Activated CD4-positive, CD25-positive, alpha-beta regulatory T cell (primary cell): ENCODE data around the gene SHF.
"Not testable (repeated sequence)": the region's sequence is repeated elsewhere in the genome, so short reads cannot be mapped to it uniquely, and the experiment has no call there.

Source experiments
- DNase-seq, 4 experiments: peaks; one replicate each; lab custom pipeline; 2025; lab: John Stamatoyannopoulos, UW

Gene SHF

GRCh38 chr15:45146405-45146804 is 41.4 kb downstream of the SHF start:
- no peak for DNase-seq

DNA sequence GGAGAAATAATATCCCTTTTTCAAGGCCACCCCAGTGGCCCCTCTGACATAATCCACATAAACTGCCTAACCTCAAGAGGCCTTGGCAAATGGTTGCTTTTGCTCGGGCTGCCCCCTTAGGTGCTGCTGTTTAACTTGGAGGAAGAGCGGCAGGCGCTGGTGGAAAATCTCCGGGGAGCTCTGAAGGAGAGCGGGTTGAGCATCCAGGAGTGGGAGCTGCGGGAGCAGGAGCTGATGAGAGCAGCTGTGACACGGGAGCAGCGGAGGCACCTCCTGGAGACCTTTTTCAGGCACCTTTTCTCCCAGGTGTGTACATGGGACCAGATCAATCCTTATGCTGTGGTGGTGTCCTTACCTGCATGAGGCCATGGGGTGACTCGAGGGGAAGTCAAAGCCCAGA is 43.0 kb downstream of the SHF start:
- no peak for DNase-seq

DNA sequence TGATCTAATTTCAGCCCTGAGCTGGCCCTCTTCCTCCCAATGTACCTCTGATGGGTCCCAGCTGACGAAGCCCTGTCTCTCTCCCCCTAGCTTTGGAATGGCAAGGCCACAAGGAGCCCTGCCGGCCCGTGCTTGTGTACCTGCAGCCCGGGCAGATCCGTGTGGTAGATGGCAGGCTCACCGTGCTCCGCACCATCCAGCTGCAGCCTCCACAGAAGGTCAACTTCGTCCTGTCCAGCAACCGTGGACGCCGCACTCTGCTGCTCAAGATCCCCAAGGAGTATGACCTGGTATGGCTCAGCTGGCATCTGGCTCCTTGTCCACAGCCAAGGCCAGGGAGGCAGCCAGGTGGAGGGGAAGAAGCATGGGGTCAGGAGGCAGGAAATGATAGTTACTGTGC is 43.8 kb downstream of the SHF start:
- no peak for DNase-seq

DNA sequence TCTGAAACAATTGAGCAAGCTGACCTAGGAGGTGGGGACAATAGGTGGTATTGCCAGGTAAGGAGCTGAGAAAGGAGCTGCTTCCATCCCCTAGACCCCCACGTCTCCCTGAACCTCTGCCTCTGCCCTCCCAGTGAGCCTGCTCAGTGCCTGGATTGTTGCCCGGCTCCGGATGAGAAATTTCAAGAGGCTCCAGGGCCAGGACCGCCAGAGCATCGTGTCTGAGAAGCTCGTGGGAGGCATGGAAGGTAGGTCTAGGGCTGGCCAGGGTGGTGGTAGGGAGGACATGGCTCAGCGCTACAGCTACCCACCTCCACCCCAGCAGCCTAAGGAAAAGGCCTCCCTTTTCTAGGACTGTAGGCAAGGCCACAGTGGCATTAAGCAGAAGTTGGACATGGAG is 44.7 kb downstream of the SHF start:
- no peak for DNase-seq

GRCh38 chr15:45141386-45141785 is 46.4 kb downstream of the SHF start:
- no peak for DNase-seq

- no peak for DNase-seq
Observed at GRCh38 chr15:45140557-45141250, 47.1 kb downstream of the SHF start.

DNA sequence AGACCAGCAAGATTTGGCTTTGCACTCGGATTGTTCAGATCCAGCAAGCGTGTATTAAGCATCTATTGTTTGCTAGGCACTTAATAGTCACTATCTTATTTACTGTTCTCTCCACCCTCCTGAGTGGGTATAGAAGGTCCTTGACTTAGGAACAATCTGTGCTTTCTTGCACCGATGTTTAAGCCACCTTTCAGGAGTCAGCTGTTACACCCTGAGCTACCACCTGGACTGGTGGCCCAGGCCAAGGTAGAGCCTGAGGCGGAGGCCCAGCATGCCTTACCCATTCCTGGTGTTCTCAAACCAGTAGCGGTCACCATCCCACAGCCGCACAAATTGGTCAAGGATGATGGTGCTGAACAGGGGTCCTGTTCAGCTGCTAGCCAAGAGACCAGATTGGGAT is 48.0 kb downstream of the SHF start:
- DNase-seq = no peak

DNA sequence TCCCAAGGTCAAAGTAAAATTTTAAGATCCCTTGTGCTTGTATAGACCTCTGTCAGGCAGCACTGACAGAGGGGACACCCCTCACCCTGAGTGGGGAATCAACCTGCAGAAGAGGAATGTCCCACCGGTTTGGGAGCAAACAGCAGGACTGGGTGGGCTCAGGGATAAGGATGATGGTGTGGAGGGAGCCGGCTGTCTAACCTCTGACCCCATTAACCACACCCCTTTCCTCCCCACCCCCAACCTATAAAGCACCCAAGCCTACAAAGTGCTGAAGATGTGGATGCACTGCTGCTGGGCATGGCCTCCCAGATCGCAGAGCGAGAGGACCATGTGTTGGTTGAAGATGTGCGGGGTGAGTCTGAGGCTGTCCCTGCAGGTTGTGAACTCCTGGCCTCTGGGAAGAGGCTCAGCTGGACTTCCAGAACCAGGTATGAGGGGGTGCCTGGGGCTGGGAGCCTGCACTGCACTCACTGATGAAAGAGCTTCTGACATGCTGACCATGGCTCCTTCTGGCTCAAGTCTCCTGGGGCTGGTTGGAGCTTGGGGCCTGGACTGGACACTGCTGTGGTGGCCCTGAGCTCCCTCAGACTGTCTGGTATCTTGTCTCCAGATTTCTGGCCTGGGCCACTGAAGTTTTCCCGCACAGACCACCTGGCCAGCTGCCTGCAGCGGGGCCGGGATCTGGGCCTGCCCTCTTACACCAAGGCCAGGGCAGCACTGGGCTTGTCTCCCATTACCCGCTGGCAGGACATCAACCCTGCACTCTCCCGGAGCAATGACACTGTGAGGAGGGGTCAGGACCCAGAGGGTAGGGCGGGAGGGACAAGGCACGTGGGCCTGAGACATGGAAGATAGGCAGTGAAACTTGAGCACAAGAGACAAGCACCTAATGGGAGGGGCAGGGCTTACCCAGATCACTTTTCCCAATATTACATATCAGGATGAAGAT is 48.7 kb downstream of the SHF start:
- DNase-seq = no peak

DNA sequence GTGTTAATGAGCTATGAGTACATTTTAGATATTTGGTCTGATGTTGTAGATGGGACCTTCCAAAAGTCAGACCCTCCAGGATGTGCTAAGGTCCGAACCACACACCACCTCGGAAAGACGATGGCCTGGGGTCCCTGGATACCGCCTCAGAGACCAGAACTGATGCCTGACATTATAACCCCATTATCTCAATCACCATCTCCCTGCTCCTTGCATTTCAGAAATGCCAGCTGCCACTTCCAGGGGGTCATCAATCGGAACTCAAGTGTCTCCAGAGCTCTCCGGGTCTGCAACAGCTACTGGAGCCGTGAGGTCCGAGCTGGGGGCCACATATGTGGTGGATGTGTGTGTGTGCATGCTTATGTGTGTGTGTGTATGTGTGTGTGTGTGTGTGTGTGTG is 50.1 kb downstream of the SHF start:
- DNase-seq = no peak

- DNase-seq = no peak
Observed at GRCh38 chr15:45136378-45136764, 51.4 kb downstream of the SHF start.

- not testable (repeated sequence) for DNase-seq
Observed at GRCh38 chr15:45135705-45136377, 51.9 kb downstream of the SHF start.

- DNase-seq = no peak
Observed at GRCh38 chr15:45134682-45135604, 52.8 kb downstream of the SHF start.

DNA sequence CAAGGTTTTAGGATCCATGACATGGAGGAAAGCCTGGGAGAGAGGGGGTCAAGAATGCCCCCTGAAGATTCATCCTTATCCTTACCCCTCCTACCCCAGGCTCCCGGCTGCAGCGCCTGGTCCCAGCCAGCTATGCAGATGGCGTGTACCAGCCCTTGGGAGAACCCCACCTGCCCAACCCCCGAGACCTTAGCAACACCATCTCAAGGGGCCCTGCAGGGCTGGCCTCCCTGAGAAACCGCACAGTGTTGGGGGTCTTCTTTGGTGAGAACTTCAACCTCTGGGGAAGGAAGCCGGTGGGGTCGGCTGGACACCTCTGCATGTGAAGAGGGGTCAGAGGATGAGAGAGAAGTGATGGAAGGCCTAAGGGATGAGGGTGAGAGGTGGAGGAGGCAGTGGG is 53.7 kb downstream of the SHF start:
- DNase-seq = no peak

DNA sequence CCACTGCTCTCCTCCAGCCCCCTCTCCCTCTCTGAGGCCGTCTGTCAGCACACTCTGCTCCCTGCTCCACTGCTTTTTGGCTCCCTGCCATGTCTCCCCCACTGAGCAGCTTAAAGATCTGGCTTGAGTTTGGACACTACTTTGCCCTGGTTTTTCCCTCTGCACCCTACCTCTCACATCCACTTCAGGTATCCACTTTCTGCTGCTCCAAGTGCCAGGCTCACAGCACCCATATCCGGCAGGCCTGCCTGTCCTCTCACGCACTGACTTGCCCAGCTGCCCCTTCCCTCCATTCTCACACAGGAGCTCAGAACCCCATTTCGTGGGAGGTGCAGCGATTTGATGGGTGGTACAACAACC is 54.2 kb downstream of the SHF start:
- no peak for DNase-seq

DNA sequence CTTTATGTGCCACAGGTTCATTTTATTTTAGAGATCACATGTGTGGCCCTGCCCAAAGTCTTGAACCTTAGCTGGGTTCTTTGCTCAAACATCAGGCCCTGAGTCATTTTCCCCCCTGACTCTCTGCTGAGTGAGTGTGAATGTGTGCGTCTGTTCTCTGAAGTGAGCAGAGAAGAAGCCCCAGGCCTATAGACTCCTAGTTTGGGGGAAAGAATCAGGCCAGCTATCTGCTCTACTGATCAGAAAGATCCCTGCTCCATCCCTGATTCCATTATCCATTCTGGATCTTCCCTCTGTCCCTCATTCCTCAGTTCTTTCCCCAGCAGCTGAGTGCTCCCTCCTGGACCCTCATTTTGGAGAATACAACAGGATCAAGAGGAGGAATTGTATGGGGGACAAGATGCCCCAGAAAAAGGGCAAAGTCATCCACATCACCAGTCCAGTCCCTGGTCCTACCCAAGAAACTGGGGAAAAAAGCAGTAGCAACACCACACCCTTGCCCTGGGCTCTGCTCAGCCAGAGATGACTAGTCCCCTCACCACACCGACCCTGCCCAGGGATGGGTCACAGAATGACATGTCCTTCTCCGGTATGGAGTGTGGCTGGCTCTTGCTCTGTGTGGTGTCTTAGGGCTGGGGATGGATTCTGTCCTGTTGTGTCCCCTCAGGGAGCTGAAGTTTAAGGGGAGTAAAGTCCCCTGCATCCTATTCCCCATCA is 54.8 kb downstream of the SHF start:
- no peak for DNase-seq

DNA sequence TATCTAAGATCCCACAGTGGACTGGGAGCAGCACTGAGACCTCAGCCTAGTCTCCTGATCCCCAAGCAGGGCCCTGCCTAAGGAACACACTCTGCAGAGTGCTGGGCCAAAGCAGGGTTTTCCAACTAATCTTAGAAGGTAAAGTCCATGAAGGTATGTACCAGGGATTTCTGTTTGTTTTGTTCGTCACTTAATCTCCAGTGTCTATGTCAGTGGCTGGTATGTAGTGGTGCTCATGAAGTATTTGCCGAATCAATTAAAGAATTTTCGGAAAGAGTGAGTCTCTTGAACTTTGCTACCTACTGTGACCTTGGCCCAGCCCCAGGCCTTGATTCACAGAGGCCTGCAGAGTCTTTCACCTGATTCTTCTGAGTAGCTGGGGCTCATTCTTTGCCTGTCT is 56.3 kb downstream of the SHF start:
- no peak for DNase-seq

- no peak for DNase-seq
Observed at GRCh38 chr15:45130291-45131000, 57.3 kb downstream of the SHF start.

DNA sequence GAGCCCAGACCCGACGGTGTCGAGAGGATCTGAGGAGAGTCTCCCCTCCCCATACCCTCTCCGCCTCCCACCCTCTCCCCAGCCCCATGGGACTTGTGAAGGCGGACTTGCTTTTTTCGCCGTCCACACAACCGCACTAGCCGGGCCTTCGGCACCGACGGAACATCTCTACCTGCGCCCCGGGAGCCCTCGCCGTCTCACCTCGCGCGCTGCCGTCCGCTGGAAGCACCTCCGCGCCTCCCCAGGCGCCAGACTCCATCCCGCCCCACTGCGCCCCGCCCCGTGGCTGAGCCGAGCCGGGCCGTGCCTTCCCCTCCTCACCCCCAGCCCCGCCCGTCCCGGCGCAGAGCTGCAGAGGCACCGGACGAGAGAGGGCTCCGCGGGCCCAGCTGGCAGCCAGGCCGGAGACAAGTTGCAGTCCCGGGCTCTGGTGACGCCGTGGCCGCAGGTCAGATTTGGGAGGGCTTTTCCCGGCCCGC is 58.1 kb downstream of the SHF start, which contains the start of the genes DUOX1 and DUOXA1:
Gene DUOX1 (plus strand): TSS at position 344 of the 479 bp plus-strand sequence. CDS start 1,973 bp downstream, outside the sequence.
Gene DUOXA1 (minus strand): TSS at position 229 of the 479 bp plus-strand sequence. CDS start 6,865 bp downstream, outside the sequence.
- no peak for DNase-seq

DNA sequence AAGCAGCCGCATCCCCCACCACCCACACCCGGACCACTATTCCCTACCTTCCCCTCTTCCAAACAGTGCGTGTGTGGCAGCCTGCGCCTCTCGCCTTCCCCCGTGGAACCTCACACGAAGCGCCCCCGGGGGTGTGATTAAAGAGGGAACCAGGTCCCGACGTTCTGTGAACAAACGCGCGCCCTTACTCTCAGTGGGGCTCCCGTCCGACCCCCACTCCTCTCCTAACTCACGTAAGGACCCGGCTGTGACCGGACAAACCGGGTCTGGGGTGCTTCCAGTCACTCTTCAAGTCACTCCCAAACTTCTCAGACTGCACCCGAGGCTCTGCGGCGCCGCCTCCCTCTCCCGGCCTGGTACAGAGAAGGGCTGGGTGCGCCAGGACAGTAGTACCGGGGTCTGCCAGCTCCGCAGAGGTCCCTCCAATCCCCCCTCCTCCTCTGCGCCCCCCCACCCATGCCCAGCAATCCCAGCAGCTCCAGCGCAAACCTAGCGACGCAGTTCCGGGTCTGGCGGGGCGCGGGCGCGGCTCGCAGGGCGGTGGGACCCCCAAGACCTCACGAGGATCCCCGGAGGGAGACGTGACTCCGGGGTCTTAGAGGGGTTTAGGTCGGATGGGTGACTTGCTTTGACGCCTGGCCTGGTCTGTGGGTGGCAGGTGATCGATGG is 58.7 kb downstream of the SHF start:
- DNase-seq = no peak
